HG03565 (cell line): ENCODE measurements around the gene ATP8B4.

Experiments used
- ATAC-seq: cut with Tn5 transposase; IDR thresholded peaks from one replicate; pipeline ENCODE4 v1.9.1; 2021; ENCODE audit warnings: mild to moderate bottlenecking, moderate library complexity; ENCODE audit not compliant: unreplicated experiment

Gene ATP8B4

DNA sequence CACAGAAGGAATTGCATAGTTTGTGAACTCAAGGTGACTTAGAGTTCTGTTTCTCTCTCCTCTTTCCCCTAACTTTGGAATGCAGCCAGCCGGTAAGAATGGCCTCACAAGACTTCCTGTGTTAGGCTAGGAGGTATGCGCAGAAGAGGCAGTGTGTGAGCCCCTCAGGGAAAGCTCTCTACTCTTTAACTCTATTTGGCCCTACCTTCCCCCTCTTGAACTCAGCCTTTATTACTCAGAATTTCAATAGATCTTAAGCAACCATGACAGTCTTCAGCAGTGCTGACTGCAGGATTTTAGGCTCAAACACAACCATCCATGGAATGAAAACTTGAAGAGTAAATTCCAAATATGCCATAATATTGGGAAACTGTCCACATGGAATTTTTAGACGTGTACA lies 288.6 kb downstream of the ATP8B4 start:
- no peak for ATAC-seq

DNA sequence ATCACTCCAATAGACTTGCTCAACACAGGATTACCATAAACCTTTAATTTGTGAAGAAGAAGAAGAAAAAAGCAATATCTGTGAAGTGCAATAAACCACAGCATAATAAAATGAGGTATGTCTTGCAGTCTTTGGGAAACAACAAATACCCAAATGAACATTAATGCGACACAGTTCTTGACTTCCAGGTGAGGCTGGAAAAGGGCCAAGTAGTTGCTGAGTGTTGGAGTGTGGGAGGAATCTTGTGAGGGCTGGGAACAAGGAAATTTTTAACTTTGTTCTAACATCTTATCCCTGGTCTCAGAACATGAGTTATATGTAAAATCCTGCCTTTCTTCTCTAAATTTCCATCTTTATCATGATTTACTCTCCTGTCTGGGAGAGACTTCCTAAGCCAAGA lies 291.7 kb downstream of the ATP8B4 start:
- ATAC-seq, result no peak

DNA sequence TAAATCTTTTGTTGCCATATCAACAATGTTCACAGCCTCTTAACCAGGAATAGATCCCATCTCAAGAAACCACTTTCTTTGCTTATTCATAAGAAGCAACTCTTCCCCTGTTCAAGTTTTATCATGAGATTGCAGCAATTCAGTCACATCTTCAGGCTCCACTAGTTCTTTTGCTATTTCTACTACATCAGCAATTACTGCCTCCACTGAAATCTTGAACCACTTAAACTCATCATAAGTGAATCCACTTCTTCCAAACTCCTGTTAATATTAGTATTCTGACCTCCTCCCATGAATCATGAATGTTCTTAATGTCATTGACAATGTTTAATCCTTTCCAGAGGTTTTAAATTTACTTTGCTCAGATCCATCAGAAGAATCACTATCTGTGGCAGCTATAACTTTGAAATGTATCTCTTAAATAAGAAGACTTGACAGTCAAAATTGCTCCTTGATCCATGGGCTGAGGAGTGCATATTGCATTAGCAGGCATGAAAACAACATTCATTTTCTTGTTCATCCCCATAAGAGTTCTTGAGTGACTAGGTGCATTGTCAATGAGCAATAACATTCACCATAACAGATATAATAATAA lies 292.3 kb downstream of the ATP8B4 start:
- ATAC-seq, result no peak

DNA sequence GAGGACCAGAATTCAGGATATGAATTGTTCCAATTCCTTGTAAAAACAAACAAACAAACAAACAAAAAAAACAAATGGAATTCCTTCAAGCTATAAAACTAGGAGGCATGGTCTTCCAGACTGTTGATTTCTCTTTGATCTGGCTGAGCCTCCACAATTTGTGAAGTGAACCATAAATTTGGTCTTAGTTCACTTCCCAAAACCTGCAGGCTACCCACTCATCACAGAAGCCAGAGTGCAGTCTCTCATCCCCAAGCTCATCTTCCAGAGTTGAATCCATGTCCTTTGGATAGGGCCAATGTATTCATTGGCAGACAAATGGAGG lies 294.3 kb downstream of the ATP8B4 start:
- ATAC-seq, result no peak

DNA sequence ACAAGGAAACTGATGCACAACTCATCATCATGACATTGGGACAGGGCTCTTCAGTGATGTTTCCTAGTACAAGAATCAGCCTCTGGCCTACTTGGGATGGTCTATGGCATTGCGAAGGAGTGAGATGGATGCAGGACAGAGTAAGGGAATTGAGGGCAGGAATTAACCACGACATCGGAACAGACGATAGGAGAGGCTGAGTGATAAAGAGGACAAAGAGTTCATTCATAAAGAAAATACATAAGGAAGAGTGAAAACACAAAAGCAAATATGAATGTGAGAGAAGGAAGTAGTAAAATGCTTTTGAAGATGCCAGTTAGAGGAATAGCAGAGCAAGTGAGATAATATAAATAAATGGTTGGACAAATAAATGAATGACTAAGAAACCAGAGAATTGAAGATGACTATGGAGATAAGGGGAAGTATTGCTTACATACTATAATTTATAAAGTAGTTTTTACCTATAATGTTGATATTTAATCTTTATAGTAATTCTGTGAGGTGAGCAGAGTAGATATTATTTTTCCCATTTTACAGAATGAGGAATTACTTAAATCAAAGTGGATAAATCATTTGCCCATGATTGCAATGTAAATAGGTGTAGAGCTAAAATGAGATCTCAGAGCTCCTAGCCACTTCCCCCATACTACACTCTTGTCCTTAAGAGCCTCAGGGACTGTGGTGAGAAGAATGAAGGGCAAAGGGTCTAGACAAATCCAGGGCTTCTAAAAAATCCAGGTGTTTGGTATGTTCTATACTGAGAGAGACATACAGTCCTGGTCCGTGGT lies 294.9 kb downstream of the ATP8B4 start:
- ATAC-seq, result no peak

DNA sequence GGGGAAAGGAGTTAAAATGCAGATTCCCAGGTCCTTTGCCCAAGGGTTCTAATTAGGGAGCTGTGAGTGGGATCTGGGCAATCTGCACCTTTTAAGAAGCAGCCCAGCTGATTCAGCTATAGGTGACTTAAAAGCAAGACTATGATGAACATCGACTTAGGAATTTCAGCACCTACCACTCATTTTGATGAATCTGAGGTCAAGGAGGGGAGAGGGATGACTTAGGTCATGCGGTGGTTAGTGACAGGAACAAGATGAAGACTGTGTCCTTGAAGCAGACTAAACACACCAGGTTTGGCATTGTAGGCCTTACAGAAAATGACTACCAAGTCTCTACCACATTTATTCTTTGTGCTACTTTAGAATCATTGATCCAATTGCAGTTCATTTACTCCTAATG lies 301.9 kb downstream of the ATP8B4 start:
- no peak for ATAC-seq

DNA sequence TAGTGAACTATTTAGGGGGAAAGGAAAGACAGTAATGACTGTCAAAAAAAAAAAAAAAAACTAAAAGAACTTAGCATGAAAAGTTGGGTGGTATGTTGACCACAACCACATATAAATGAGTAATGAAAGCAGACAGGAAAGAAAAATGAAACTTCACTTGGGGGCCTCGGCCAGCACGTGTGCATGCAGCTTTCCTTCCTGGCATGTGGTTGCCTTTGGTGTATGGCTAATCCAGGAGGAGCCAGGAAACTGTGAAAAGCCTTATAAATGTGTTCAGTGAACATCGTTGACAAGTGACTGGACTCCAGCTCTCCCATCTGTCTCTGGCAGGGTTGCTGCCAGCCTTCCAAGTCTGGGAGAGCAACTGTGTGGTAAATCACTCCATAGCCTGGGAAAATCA lies 303.1 kb downstream of the ATP8B4 start:
- peak; percentile 65 for ATAC-seq

DNA sequence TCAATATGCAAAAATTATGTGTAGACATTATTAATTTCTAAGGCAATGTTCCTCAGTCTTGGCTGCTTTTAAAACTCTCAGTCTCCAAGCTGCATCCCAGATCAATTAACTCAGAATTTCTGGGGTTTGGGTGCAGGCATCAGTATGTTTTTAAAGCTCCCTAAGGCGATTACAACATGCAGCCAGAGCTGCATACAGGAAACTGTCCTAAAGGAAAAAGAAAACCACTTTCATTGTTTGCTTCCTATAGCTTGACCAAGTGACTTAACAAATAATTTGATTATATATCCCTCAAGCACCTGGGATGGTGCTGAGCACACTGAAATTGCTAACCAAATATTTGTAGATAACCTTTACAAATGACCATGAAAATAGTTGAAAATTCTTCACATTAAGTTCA lies 303.5 kb downstream of the ATP8B4 start:
- ATAC-seq, result no peak

DNA sequence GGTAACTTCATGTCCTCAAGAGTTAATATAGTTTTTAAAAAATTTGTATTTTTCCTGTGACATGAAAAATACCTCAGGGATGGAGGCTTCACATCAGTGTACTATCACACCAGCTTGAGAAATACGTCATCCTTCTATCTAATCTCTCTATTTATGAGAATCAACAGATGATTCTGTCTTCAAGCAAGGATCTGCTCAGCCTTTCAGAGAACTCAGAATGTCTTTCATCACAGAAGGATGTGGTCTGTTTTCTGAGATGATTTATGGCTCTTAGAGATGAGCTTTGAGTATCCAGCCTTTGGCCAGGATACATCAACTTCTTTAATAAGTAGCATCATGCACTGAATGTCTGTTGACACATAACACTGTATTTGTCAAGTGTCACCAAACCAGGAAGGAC lies 304.3 kb downstream of the ATP8B4 start:
- ATAC-seq, result no peak

DNA sequence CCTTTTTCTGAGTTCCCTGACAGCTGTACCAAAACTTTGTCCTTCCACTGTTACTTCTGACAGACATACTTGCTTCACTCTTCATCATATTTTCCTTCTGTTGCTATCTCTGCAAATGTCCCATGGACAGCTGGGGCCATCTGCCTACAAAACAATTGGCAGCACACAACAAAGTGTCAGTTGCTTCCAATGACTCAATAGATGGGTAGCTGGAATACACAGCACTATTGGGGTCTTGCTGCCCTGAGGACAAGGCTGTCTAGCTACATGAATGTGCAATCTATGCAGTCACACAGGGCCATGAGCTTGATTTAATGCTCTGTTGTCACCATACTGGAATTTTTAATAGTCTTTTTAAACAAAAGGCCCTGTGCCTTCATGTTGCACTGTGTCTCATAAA lies 305.4 kb downstream of the ATP8B4 start:
- ATAC-seq, result no peak

DNA sequence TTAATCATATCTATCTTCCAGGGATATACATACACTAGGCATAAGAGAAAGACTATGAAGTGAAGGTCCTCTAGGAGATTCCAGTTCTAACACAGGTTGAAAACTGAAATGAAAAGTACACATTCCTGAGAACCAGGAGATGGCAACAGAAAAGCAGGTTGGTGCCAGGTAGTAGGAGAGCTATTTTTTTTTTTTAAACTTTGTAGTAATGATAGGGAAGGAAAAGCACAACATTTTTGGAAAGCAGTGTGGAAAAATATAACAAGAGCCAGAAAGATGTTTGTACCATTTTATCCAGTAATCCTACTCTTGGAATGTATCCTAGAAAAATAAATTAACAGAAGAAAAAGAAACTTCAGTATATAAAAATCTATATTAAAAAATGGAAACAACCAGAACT lies 308.3 kb downstream of the ATP8B4 start:
- ATAC-seq, result no peak

DNA sequence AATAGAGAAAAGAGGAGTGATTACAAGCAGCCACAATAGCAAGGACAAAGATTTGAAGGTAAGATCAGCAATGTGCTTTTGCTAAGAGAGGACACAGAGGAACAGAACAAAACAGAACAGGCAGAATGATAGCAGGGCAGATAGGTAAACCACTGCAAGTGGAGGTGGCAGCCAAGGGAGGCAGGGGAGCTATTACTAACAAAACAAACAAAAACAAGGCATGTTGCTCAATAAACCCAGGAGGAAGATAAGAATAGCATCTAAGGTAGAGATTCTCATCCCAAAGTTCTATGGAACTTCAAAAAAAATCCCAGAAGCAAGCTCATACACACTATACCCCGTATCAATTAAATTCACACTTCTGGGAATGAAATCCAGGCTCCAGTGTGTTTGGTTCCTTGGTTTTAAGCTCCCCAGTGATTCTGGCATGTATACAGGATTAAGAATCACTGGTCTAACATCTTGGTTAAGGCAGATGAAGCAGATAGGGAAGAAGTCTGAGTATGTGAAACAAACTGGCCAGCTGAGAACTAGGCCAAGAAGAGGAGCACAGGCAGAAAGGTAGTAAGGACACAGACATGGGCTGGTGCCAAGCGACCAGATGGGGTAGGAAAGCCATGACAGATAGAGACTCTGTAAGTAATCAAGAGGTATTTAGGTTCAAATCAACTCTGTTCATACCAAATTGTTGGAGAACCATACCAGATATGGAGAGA lies 309.0 kb downstream of the ATP8B4 start:
- ATAC-seq, result no peak

DNA sequence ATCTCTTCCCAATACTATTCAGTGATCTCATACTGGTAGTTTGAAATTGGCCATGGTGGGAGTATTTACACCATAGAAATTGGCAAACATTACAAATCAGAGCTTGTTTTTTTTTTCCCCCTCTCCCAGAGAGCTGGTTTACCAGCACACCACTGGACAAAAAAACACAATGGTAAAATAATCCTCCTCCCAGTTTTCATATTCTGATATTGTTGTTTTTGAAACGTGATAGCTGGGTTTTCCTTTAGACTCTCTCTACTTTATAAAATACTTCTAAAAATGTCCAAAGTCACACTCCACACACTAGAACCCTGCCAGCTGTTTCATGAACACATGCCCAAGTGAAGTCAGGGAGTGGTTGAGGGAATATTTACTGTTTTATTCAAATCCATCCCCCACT lies 310.7 kb downstream of the ATP8B4 start:
- no peak for ATAC-seq
